Esophagus muscularis mucosa (tissue), 3 donors: ENCODE measurements around the gene TBC1D22A.

Experiments
- POLR2A ChIP-seq: fragments of 450-650 bp; IDR thresholded peaks from one replicate; pipeline ENCODE4 v1.6.1; 2017; ENCODE audit warnings: antibody characterized with exemption, moderate library complexity, mild to moderate bottlenecking, low read depth
- POLR2AphosphoS5 ChIP-seq, 2 donors: sonication (generic); formaldehyde crosslinking; IDR thresholded peaks; one replicate each; pipeline ENCODE4 v1.6.1; 2017; ENCODE audit warnings: antibody characterized with exemption in 2 of 2
- TF ChIP-seq, protein P1 (sequence below), 3 experiments: fragments of 200-600 bp in 2 of 3; fragments of 450-650 bp in 1 of 3; sonication (generic) in 2 of 3; IDR thresholded peaks; one replicate each; pipeline ENCODE4 v1.5.1; 2017 to 2019; ENCODE audit warnings: antibody characterized with exemption in 3 of 3, mild to moderate bottlenecking in 2 of 3, moderate library complexity in 1 of 3

DNA sequence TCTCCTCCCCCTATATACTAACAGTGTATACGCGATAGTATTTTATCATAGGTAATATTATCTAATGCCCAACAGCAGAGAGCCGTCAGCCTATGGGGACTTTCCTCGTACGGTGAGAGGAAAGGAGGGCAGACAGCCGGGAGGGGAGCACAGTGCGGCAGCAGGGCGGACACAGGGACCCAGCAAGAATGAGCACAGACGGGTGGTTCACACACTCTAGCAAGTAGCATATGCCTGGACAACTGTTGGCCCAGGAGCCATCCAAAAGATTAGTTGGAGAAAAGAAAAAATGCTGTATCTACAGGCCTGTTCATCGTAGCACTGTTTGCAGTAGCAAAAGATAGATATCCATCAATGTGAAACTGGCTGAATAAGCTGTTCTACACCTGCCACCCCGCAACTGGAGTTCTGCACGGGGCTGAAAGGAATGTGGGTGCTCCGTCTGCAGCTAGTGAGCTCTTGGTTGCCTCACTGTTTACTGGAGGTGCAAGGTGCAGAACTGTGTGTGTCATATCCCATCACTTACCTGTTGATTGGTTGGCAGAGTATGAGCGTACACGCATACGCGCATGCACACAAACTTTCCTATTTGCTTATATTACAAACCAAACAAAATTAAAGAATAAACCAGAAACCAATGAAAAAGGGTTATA is 324.3 kb downstream of the TBC1D22A start:
- no peak for TF ChIP-seq POLR2A
- TF ChIP-seq, protein P1, sequence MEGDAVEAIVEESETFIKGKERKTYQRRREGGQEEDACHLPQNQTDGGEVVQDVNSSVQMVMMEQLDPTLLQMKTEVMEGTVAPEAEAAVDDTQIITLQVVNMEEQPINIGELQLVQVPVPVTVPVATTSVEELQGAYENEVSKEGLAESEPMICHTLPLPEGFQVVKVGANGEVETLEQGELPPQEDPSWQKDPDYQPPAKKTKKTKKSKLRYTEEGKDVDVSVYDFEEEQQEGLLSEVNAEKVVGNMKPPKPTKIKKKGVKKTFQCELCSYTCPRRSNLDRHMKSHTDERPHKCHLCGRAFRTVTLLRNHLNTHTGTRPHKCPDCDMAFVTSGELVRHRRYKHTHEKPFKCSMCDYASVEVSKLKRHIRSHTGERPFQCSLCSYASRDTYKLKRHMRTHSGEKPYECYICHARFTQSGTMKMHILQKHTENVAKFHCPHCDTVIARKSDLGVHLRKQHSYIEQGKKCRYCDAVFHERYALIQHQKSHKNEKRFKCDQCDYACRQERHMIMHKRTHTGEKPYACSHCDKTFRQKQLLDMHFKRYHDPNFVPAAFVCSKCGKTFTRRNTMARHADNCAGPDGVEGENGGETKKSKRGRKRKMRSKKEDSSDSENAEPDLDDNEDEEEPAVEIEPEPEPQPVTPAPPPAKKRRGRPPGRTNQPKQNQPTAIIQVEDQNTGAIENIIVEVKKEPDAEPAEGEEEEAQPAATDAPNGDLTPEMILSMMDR (IDR thresholded peaks at IDR 0.05) = no peak
- no peak for TF ChIP-seq POLR2AphosphoS5 (IDR thresholded peaks at IDR 0.05)
